Activated naive CD8-positive, alpha-beta T cell treated with anti-CD3 and anti-CD28 coated beads for 36 hours (primary cell): ENCODE measurements around the gene TMEM200A. TPM values are rescaled to one million over a fixed set of nuclear protein-coding genes. Genes with fewer than 3 reads are reported as not detected.
"Not testable (repeated sequence)": the region's sequence is repeated elsewhere in the genome, so short reads cannot be mapped to it uniquely, and the experiment has no call there.

Experiments
- DNase-seq: peaks from one replicate; pipeline ENCODE4 v3.0.0; 2021
- H3K27ac Mint-ChIP-seq: one replicate; pipeline ENCODE4 v1.8.0; 2022; ENCODE audit warnings: mild to moderate bottlenecking, moderate library complexity, mixed read lengths
- H3K27me3 Mint-ChIP-seq: one replicate; pipeline ENCODE4 v1.8.0; 2022; ENCODE audit warnings: mild to moderate bottlenecking, mixed read lengths
- H3K36me3 Mint-ChIP-seq: one replicate; pipeline ENCODE4 v1.8.0; 2021; ENCODE audit warnings: mild to moderate bottlenecking, mixed read lengths
- H3K4me1 Mint-ChIP-seq: one replicate; pipeline ENCODE4 v1.8.0; 2021; ENCODE audit warnings: mixed read lengths
- H3K4me3 Mint-ChIP-seq: one replicate; pipeline ENCODE4 v1.8.0; 2022; ENCODE audit warnings: mild to moderate bottlenecking, moderate library complexity, mixed read lengths
- H3K9me3 Mint-ChIP-seq: one replicate; pipeline ENCODE4 v1.8.0; 2022; ENCODE audit warnings: mixed read lengths
- total RNA-seq, 2 experiments: library from RNA; stranded (reverse); gene quantifications; one replicate each; pipeline ENCODE4 v1.2.3, GENCODE V29; 2021

The TMEM200A gene
- not detected for total RNA-seq

GRCh38 chr6:130365166-130366106, at the start of gene TMEM200A:
Gene TMEM200A (plus strand): TSS chr6:130366017. CDS start chr6:130440423, 74,406 bp downstream.
- peak within 1 kb of the TSS; percentile 70 for H3K4me3 Mint-ChIP-seq
- no peaks in the 10 kb centered on the region for H3K36me3 Mint-ChIP-seq
- DNase-seq, result peak; percentile 50
- no peak within 1 kb of the TSS for H3K27ac Mint-ChIP-seq
- peaks cover under 1% of the 10 kb centered on the region for H3K9me3 Mint-ChIP-seq
- H3K4me1 Mint-ChIP-seq, result peaks cover 13% of the 10 kb centered on the region
- peaks cover 46% of the 10 kb centered on the region for H3K27me3 Mint-ChIP-seq

DNA sequence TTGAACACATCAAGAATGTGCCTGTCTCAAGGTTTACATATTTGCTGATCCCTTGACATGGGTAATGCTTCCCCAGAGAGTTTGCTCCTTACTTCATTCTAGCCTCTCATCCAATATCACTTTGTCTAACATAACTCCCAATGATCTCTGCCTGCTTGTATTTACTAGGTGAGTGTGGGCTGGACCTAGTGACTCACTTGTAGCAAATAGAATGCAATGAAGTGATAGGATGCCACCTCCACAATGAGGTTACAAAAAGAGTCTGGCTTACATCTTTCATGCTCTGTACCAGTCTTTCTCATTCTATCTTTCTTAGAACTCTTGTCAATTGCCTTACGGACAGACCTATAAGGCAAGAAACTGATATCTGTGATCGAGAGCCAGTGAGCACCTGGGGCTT, 44.9 kb upstream of the TMEM200A start:
- no peak overlapping the region for H3K27ac Mint-ChIP-seq
- H3K4me1 Mint-ChIP-seq, result peaks cover 4% of the 10 kb centered on the region

GRCh38 chr6:130322673-130323268, 43.0 kb upstream of the TMEM200A start:
- peak; percentile 13 for DNase-seq
- H3K4me1 Mint-ChIP-seq, result peaks cover 4% of the 10 kb centered on the region
- no peaks in the 10 kb centered on the region for H3K27me3 Mint-ChIP-seq
- H3K9me3 Mint-ChIP-seq, result no peaks in the 10 kb centered on the region
- H3K36me3 Mint-ChIP-seq, result no peaks in the 10 kb centered on the region
- no peak overlapping the region for H3K27ac Mint-ChIP-seq
- H3K4me3 Mint-ChIP-seq, result no peak overlapping the region

More for the DNA sequence above, 44.9 kb upstream of the TMEM200A start:
- no peak overlapping the region for H3K4me3 Mint-ChIP-seq
- H3K27me3 Mint-ChIP-seq, result no peaks in the 10 kb centered on the region
- H3K9me3 Mint-ChIP-seq, result no peaks in the 10 kb centered on the region
- no peak for DNase-seq
- no peaks in the 10 kb centered on the region for H3K36me3 Mint-ChIP-seq

DNA sequence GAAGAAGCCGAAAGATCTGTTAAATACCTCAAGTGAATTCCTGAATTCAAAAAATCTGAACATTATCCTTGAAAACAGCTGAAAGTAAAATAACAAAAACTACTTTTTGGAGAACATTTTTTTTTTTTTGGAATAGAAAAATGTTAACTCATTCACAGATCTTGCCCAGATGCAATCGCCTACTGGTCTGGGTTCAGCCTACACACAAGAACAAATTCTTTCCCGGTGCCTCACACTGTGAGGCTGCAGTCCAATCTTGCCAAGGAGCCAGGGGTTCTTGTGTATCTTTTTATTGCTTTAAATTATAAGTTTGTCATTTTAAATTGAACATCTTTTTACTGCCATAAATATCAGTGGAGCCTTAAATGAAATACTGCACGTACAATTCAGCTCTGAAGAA, 41.2 kb upstream of the TMEM200A start:
- H3K27ac Mint-ChIP-seq, result no peak overlapping the region
- no peak for DNase-seq
- H3K9me3 Mint-ChIP-seq, result no peaks in the 10 kb centered on the region
- H3K4me1 Mint-ChIP-seq, result peaks cover 4% of the 10 kb centered on the region
- no peaks in the 10 kb centered on the region for H3K27me3 Mint-ChIP-seq
- H3K36me3 Mint-ChIP-seq, result no peaks in the 10 kb centered on the region
- H3K4me3 Mint-ChIP-seq, result no peak overlapping the region

GRCh38 chr6:130326496-130326895, 39.3 kb upstream of the TMEM200A start:
- Mint-ChIP-seq H3K9me3 (no peaks in the 10 kb centered on the region), H3K4me3 (no peak overlapping the region), H3K27me3 (no peaks in the 10 kb centered on the region)

DNA sequence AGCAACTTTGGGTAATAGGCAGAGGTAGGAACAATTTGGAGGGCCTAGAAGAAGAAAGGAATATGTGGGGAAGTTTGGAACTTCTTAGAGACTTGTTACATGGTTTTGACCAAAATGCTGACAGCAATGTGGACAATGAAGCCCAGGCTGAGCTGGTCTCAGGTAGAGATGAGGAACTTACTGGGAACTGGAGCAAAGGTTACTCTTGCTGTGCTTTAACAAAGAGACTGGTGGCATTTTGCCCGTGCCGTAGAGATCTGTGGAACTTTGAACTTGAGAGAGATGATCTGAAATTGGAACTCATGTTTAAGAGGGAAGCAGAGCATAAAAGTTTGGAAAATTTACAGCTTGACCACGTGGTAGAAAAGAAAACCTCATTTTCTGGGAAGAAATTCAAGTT, 28.3 kb upstream of the TMEM200A start:
- H3K4me1 Mint-ChIP-seq, result no peaks in the 10 kb centered on the region
- H3K4me3 Mint-ChIP-seq, result no peak overlapping the region

More at GRCh38 chr6:130326496-130326895, 39.3 kb upstream of the TMEM200A start:
- H3K4me1 Mint-ChIP-seq, result peaks cover 4% of the 10 kb centered on the region
- DNase-seq, result no peak
- H3K36me3 Mint-ChIP-seq, result no peaks in the 10 kb centered on the region
- H3K27ac Mint-ChIP-seq, result no peak overlapping the region

GRCh38 chr6:130346324-130346723, 19.5 kb upstream of the TMEM200A start:
- not testable (repeated sequence) for H3K27me3 Mint-ChIP-seq, H3K27ac Mint-ChIP-seq, H3K4me3 Mint-ChIP-seq, H3K4me1 Mint-ChIP-seq, H3K9me3 Mint-ChIP-seq, DNase-seq, H3K36me3 Mint-ChIP-seq

More for the DNA sequence above, 28.3 kb upstream of the TMEM200A start:
- Mint-ChIP-seq H3K27ac (no peak overlapping the region), H3K27me3 (no peaks in the 10 kb centered on the region), H3K36me3 (no peaks in the 10 kb centered on the region), H3K9me3 (peaks cover 2% of the 10 kb centered on the region)
- no peak for DNase-seq

- H3K27me3 Mint-ChIP-seq, result no peaks in the 10 kb centered on the region
- H3K9me3 Mint-ChIP-seq, result peaks cover 9% of the 10 kb centered on the region
- H3K27ac Mint-ChIP-seq, result no peak overlapping the region
- no peaks in the 10 kb centered on the region for H3K4me1 Mint-ChIP-seq
- no peak for DNase-seq
- H3K4me3 Mint-ChIP-seq, result no peak overlapping the region
- H3K36me3 Mint-ChIP-seq, result no peaks in the 10 kb centered on the region
These were observed 11.5 kb upstream of the TMEM200A start for GRCh38 chr6:130354322-130354721.

DNA sequence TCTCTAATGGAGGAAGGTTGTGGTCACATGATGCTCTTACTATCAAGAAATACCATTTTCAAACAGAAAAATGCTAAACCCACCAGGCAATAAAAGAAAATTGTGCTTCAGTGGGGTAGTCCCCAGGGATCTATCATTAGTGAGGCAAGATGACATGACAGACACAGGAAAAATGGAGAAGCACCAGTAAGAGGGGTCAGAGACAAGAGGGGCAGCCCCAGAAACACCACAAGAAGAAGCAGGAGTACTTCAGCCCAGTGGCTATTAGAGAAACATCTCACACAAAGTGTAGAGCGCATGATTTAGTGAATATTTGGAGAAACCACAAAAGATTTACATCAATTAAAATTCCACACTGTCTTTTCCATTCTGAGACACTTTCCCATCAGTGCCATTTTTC, 10.2 kb upstream of the TMEM200A start:
- Mint-ChIP-seq H3K36me3 (peaks cover 2% of the 10 kb centered on the region), H3K27me3 (no peaks in the 10 kb centered on the region), H3K9me3 (peaks cover 13% of the 10 kb centered on the region), H3K4me3 (no peak overlapping the region), H3K27ac (no peak overlapping the region), H3K4me1 (no peaks in the 10 kb centered on the region)
- no peak for DNase-seq

- Mint-ChIP-seq H3K27ac (no peak overlapping the region), H3K4me3 (no peak overlapping the region), H3K4me1 (no peaks in the 10 kb centered on the region), H3K27me3 (peaks cover 3% of the 10 kb centered on the region), H3K9me3 (peaks cover 9% of the 10 kb centered on the region), H3K36me3 (peaks cover 2% of the 10 kb centered on the region)
- DNase-seq, result no peak
These were observed 8.4 kb upstream of the TMEM200A start for GRCh38 chr6:130357436-130357835.

DNA sequence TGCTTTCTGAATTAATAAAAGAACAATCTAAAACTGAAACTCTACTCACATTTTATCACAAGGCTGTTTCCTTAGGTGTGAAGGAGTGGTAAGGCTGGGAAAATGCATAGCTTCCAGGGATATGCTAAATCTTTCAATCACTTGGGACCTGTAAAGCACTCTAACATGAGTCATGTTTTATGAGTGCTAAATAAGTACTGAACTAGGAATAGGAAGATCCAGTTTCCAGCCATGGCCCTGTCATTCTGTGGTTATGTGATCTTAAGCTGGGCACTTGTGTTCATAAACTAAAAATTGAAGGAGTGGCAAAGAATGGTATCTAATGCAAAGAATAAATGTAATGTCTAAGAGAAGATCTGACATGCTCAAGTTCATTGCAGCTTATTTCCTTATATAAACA, 6.1 kb upstream of the TMEM200A start:
- Mint-ChIP-seq H3K4me1 (peaks cover 6% of the 10 kb centered on the region), H3K36me3 (peaks cover 2% of the 10 kb centered on the region), H3K27ac (no peak overlapping the region), H3K9me3 (peaks cover 6% of the 10 kb centered on the region), H3K27me3 (peaks cover 19% of the 10 kb centered on the region), H3K4me3 (no peak overlapping the region)
- DNase-seq, result no peak

- peaks cover 31% of the 10 kb centered on the region for H3K27me3 Mint-ChIP-seq
- H3K4me1 Mint-ChIP-seq, result peaks cover 13% of the 10 kb centered on the region
- peaks cover 6% of the 10 kb centered on the region for H3K9me3 Mint-ChIP-seq
- H3K36me3 Mint-ChIP-seq, result peaks cover 2% of the 10 kb centered on the region
- H3K27ac Mint-ChIP-seq, result no peak overlapping the region
- H3K4me3 Mint-ChIP-seq, result no peak overlapping the region
- DNase-seq, result no peak
These were observed 3.7 kb upstream of the TMEM200A start for GRCh38 chr6:130362128-130362527.

GRCh38 chr6:130364224-130364780, 1.5 kb upstream of the TMEM200A start:
- no peak for DNase-seq
- Mint-ChIP-seq H3K27me3 (peaks cover 42% of the 10 kb centered on the region), H3K4me1 (peaks cover 13% of the 10 kb centered on the region), H3K27ac (no peak overlapping the region), H3K9me3 (peaks cover 6% of the 10 kb centered on the region), H3K4me3 (peak overlapping the region; percentile 42), H3K36me3 (peaks cover 2% of the 10 kb centered on the region)

- peaks cover 43% of the 10 kb centered on the region for H3K27me3 Mint-ChIP-seq
- no peaks in the 10 kb centered on the region for H3K36me3 Mint-ChIP-seq
- peaks cover 13% of the 10 kb centered on the region for H3K4me1 Mint-ChIP-seq
- H3K4me3 Mint-ChIP-seq, result peak overlapping the region; percentile 70
- no peaks in the 10 kb centered on the region for H3K9me3 Mint-ChIP-seq
- no peak overlapping the region for H3K27ac Mint-ChIP-seq
- peak; percentile 37 for DNase-seq
These were observed 539 bp downstream of the TMEM200A start for GRCh38 chr6:130366107-130367005.
